Muscle layer of duodenum (tissue), 2 donors: ENCODE results near the gene SPRY4.

Experiments used
- H3K27ac ChIP-seq: one replicate; pipeline ENCODE4 v1.7.0; 2013; ENCODE audit warnings: mild to moderate bottlenecking, low read length
- H3K27me3 ChIP-seq: one replicate; pipeline ENCODE4 v1.7.0; 2013; ENCODE audit warnings: low read depth, mild to moderate bottlenecking, control low read depth, low read length
- H3K36me3 ChIP-seq, 2 donors: one replicate each; pipeline ENCODE4 v1.7.0; 2013; ENCODE audit warnings: low read length in 2 of 2, control low read depth in 1 of 2, mild to moderate bottlenecking in 1 of 2; ENCODE audit not compliant: insufficient read depth in 2 of 2, control insufficient read depth in 1 of 2
- H3K4me1 ChIP-seq, 2 donors: one replicate each; pipeline ENCODE4 v1.7.0; 2013; ENCODE audit warnings: low read length in 2 of 2, mild to moderate bottlenecking in 2 of 2, control low read depth in 1 of 2, moderate library complexity in 1 of 2; ENCODE audit not compliant: insufficient read depth in 2 of 2, control insufficient read depth in 1 of 2
- H3K4me3 ChIP-seq, 2 donors: one replicate each; pipeline ENCODE4 v1.7.0; 2013; ENCODE audit warnings: low read length in 2 of 2, low read depth in 1 of 2, mild to moderate bottlenecking in 1 of 2
- H3K9me3 ChIP-seq, 2 donors: one replicate each; pipeline ENCODE4 v1.7.0; 2013; ENCODE audit warnings: low read length in 2 of 2, control low read depth in 1 of 2, mild to moderate bottlenecking in 1 of 2; ENCODE audit not compliant: control insufficient read depth in 1 of 2
- donor health status: healthy.

Gene SPRY4

GRCh38 chr5:142313682-142314081 lies 11.1 kb downstream of the SPRY4 start:
- no peaks in the 10 kb centered on the region for H3K27me3 ChIP-seq
- H3K36me3 ChIP-seq, result peaks cover 4 to 9% of the 10 kb centered on the region in 2 donors
- no peaks in the 10 kb centered on the region for H3K9me3 ChIP-seq
- no peak overlapping the region for H3K27ac ChIP-seq
- H3K4me1 ChIP-seq, result peaks cover 0 to 35% of the 10 kb centered on the region in 2 donors
- H3K4me3 ChIP-seq, result no peak overlapping the region

DNA sequence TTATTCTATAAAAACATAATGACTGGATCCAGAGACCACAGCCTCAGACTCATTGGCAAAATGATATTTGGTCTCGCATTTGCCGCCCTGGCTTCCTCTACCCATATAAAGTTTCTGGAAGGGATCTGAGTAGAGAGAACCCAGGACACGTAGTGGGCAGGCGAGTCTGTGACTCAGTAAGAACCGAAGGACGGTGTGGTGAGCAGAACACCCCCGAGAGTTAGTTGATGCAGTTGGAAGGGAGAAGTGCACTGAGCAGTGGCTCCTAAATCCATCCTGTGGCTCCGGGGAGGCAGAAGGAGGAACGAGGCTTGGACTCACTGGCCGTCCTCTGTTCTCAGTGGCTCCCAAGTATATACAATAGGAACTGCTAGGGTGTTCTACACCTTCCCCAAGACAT lies 11.5 kb downstream of the SPRY4 start:
- Histone ChIP-seq H3K27ac (no peak overlapping the region), H3K36me3 (peaks cover 4 to 9% of the 10 kb centered on the region in 2 donors), H3K4me1 (peaks cover 0 to 34% of the 10 kb centered on the region in 2 donors), H3K27me3 (no peaks in the 10 kb centered on the region), H3K4me3 (no peak overlapping the region), H3K9me3 (no peaks in the 10 kb centered on the region)

- Histone ChIP-seq H3K4me1 (peaks cover 0 to 28% of the 10 kb centered on the region in 2 donors), H3K9me3 (no peaks in the 10 kb centered on the region), H3K4me3 (no peak overlapping the region), H3K27ac (no peak overlapping the region), H3K36me3 (peaks cover 4 to 9% of the 10 kb centered on the region in 2 donors), H3K27me3 (no peaks in the 10 kb centered on the region)
Measured at GRCh38 chr5:142312399-142312798, 12.4 kb downstream of the SPRY4 start.

DNA sequence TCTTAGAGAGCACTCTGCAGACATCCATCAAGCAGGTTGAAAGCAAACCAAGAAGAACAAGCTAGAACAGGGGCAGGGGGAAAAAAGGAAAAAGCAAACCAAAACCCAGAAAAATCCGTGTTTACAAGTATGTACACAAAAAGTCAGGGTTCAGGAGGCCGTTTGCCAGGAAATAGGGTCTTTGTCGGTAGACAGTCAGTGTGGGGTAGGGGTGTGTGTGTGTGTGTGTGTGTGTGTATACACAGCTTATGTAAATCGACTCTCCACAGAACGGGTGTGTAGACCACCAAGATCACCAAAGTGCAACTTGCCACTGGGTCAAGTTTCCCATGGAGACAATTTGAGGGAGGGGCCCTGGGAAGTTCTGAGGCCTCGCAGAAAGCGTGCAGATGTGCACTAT lies 13.1 kb downstream of the SPRY4 start:
- Histone ChIP-seq H3K27me3 (no peaks in the 10 kb centered on the region), H3K4me1 (peaks cover 0 to 28% of the 10 kb centered on the region in 2 donors), H3K36me3 (peaks cover 4 to 9% of the 10 kb centered on the region in 2 donors), H3K27ac (no peak overlapping the region), H3K4me3 (no peak overlapping the region), H3K9me3 (no peaks in the 10 kb centered on the region)

DNA sequence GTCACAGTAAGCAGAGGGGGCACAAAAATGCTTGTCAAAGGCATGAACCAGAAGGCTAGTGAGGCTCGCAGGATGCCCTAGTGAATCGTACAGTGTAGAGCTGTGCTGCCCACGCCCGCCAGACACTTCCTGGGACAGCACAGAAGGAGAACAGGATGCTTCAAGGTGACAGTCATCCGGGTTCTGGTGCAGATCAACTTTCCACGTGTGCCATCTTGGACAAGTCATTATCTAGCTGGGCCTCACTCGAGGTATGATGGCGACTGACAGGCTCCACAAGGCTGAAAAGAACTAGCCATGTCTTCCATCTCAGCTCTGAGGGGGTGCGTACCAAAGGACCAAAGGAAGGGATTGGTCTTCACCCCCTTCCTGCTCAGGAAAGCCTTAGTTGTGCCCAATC lies 14.0 kb downstream of the SPRY4 start:
- H3K4me1 ChIP-seq, result peaks cover 0 to 20% of the 10 kb centered on the region in 2 donors
- no peaks in the 10 kb centered on the region for H3K9me3 ChIP-seq
- no peaks in the 10 kb centered on the region for H3K27me3 ChIP-seq
- H3K27ac ChIP-seq, result no peak overlapping the region
- no peak overlapping the region for H3K4me3 ChIP-seq
- peaks cover 4 to 9% of the 10 kb centered on the region in 2 donors for H3K36me3 ChIP-seq

GRCh38 chr5:142309747-142310318 lies 15.0 kb downstream of the SPRY4 start:
- Histone ChIP-seq H3K27me3 (no peaks in the 10 kb centered on the region), H3K36me3 (peaks cover 4 to 9% of the 10 kb centered on the region in 2 donors), H3K9me3 (no peaks in the 10 kb centered on the region), H3K4me3 (no peak overlapping the region), H3K27ac (no peak overlapping the region), H3K4me1 (peaks cover 0 to 15% of the 10 kb centered on the region in 2 donors)

- Histone ChIP-seq H3K27me3 (no peaks in the 10 kb centered on the region), H3K36me3 (no peaks in the 10 kb centered on the region), H3K27ac (no peak overlapping the region), H3K4me3 (no peak overlapping the region), H3K9me3 (no peaks in the 10 kb centered on the region), H3K4me1 (peaks cover 0 to 4% of the 10 kb centered on the region in 2 donors)
Measured at GRCh38 chr5:142308358-142308757, 16.5 kb downstream of the SPRY4 start.

GRCh38 chr5:142307146-142307890 lies 17.5 kb downstream of the SPRY4 start:
- Histone ChIP-seq H3K4me3 (no peak overlapping the region), H3K27ac (no peak overlapping the region), H3K9me3 (no peaks in the 10 kb centered on the region), H3K27me3 (no peaks in the 10 kb centered on the region), H3K36me3 (no peaks in the 10 kb centered on the region), H3K4me1 (peaks cover 0 to 4% of the 10 kb centered on the region in 2 donors)

GRCh38 chr5:142306077-142306502 lies 18.7 kb downstream of the SPRY4 start:
- Histone ChIP-seq H3K4me3 (no peak overlapping the region), H3K4me1 (no peaks in the 10 kb centered on the region), H3K36me3 (no peaks in the 10 kb centered on the region), H3K27ac (no peak overlapping the region), H3K27me3 (no peaks in the 10 kb centered on the region), H3K9me3 (no peaks in the 10 kb centered on the region)

GRCh38 chr5:142305211-142305610 lies 19.6 kb downstream of the SPRY4 start:
- H3K4me3 ChIP-seq, result no peak overlapping the region
- no peaks in the 10 kb centered on the region for H3K4me1 ChIP-seq
- no peaks in the 10 kb centered on the region for H3K27me3 ChIP-seq
- no peaks in the 10 kb centered on the region for H3K36me3 ChIP-seq
- no peak overlapping the region for H3K27ac ChIP-seq
- no peaks in the 10 kb centered on the region for H3K9me3 ChIP-seq

DNA sequence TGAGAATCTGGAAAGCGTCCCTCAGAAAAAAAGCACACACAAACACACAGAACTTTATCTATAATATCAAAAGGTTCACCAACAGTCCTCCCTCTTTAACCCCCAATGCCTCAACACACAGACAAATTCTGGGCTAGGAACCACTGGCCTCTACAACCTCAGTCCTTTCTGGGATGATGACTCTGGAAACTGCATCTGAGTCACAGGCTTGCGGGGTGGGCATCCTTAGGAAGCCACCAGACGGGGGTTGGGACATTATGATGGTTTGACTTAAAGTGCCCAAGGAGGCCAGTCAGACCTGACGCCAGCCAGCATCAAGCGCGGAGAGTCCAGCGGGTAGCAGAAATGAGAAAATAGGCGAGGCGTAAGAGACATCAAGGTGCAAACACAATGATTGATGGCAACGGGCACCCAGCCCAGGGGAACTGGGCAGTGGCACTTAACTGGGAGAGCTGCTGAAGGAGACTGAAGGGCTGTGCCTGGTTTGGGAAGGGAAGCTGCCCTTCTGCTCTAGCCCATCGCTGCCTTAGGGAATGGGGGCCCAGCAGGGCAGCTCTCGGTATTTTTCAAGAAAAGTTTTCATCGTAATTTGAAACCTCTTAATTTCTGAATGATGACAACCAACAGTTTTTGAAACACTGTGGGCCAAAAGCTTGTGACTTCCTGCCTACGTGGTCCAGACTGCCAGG lies 20.7 kb downstream of the SPRY4 start:
- Histone ChIP-seq H3K4me3 (no peak overlapping the region), H3K36me3 (no peaks in the 10 kb centered on the region), H3K27ac (no peak overlapping the region), H3K27me3 (no peaks in the 10 kb centered on the region), H3K9me3 (no peaks in the 10 kb centered on the region), H3K4me1 (no peaks in the 10 kb centered on the region)
